Motor neuron (in vitro differentiated cells): ENCODE data around the gene BOC. TPM values are rescaled to one million over a fixed set of nuclear protein-coding genes. Genes with fewer than 3 reads are reported as not detected.

Experiments
- ATAC-seq, 8 experiments: fragments of 200-7000 bp; cut with Tn5 transposase; replicated peaks in 6 of 8; 2 replicates each; pipeline ENCODE4 v1.8.0; 2021; ENCODE audit warnings: mild to moderate bottlenecking in 8 of 8, moderate library complexity in 8 of 8
- H3K27ac ChIP-seq, 2 donors: fragments of 250-450 bp; sonication (Bioruptor Pico); 2 replicates each; pipeline ENCODE4 v1.9.0; 2021; ENCODE audit warnings: antibody characterized with exemption in 2 of 2, mild to moderate bottlenecking in 2 of 2, moderate library complexity in 1 of 2
- H3K4me1 ChIP-seq, 2 donors: fragments of 250-450 bp; sonication (Bioruptor Pico); replicated peaks in 1 of 2; 2 replicates each; pipeline ENCODE4 v1.6.1; 2021; ENCODE audit warnings: antibody characterized with exemption in 2 of 2, mild to moderate bottlenecking in 2 of 2, moderate library complexity in 1 of 2
- H3K4me3 ChIP-seq, 5 donors: fragments of 250-450 bp; sonication (Bioruptor Pico); 2 replicates each; pipeline ENCODE4 v1.9.0; 2021; ENCODE audit warnings: antibody characterized with exemption in 5 of 5, mild to moderate bottlenecking in 5 of 5, moderate library complexity in 4 of 5
- WGBS, 10 experiments: fragments of 450-650 bp; shearing (Covaris generic); methylation state at CpG; one replicate each; pipeline ENCODE4 v1.0.0; 2022; 5-methylcytosine and 5-hydroxymethylcytosine counted together
- in situ Hi-C, 9 experiments: fragments of 400-800 bp; cut with MboI; loops; one replicate each; pipeline ENCODE4 v1.15.0; 2021; ENCODE audit warnings: low sequenced_read_pairs in 9 of 9, low pct_unique_long_range_greater_than_20kb in 2 of 9; ENCODE audit not compliant: unreplicated experiment in 9 of 9
- total RNA-seq, 8 experiments: library from RNA; unstranded; fragments of 300-600 nt; gene quantifications; 2 replicates each; pipeline versions ENCODE4 v1.2.3 to v1.2.4, GENCODE V29; 2022

Gene BOC
- total RNA-seq, 8 experiments from 2014 or later = 3.5 to 36.1 (median 12.2) TPM

- in situ Hi-C loops = loop anchor here in 5 of 9 experiments (10.0 to 25.0 kb wide), 4 partner anchors 154 to 654 kb away; partner anchors contain the start of gene CCDC80 (in 1 of the 5)
- Histone ChIP-seq H3K4me3 (no peak overlapping the region), H3K27ac (no peak overlapping the region), H3K4me1 (peaks cover 0 to 2% of the 10 kb centered on the region in 2 donors)
- WGBS, 10 experiments = 47 to 78% (median 64%) methylated on average over 2 to 5 of the region's 6 CpGs; no CpG with 5 or more reads in 2 of the 10 experiments
- ATAC-seq = no peak
These were observed 80.2 kb downstream of the BOC start for GRCh38 chr3:113291572-113291971.

GRCh38 chr3:113292933-113293332, 81.6 kb downstream of the BOC start:
- H3K4me3 ChIP-seq = no peak overlapping the region
- 83 to 100% (median 96%) methylated on average over 1 to 2 of the region's 2 CpGs; no CpG with 5 or more reads in 4 of the 10 experiments for WGBS, 10 experiments
- H3K4me1 ChIP-seq = peaks cover 4 to 9% of the 10 kb centered on the region in 2 donors
- no peak for ATAC-seq
- H3K27ac ChIP-seq = no peak overlapping the region
- in situ Hi-C loops = loop anchor here in 5 of 9 experiments (10.0 to 25.0 kb wide), 4 partner anchors 156 to 656 kb away; partner anchors contain the start of gene CCDC80 (in 1 of the 5)

GRCh38 chr3:113293348-113293747, 82.0 kb downstream of the BOC start:
- 57 to 100% (median 83%) methylated on average over 1 of the region's 1 CpG; no CpG with 5 or more reads in 4 of the 10 experiments for WGBS, 10 experiments
- no peak overlapping the region for H3K27ac ChIP-seq
- no peak for ATAC-seq
- no peak overlapping the region for H3K4me3 ChIP-seq
- in situ Hi-C loops = loop anchor here in 5 of 9 experiments (10.0 to 25.0 kb wide), 4 partner anchors 156 to 656 kb away; partner anchors contain the start of gene CCDC80 (in 1 of the 5)
- H3K4me1 ChIP-seq = peaks cover 6 to 13% of the 10 kb centered on the region in 2 donors

- no peak for ATAC-seq
- Histone ChIP-seq H3K27ac (no peak overlapping the region), H3K4me1 (peaks cover 6 to 16% of the 10 kb centered on the region in 2 donors), H3K4me3 (no peak overlapping the region)
- in situ Hi-C loops = loop anchor here in 5 of 9 experiments (10.0 to 25.0 kb wide), 4 partner anchors 158 to 658 kb away; partner anchors contain the start of gene CCDC80 (in 1 of the 5)
These were observed 84.1 kb downstream of the BOC start for GRCh38 chr3:113295463-113295862.

- H3K27ac ChIP-seq = peak overlapping the region in 1 of 2 donors; percentile 62
- H3K4me1 ChIP-seq = peaks cover 6 to 16% of the 10 kb centered on the region in 2 donors
- ATAC-seq = peak in 6 of 8 experiments; percentile 25 to 69 (median 64)
- no peak overlapping the region for H3K4me3 ChIP-seq
- 30 to 80% (median 60%) methylated on average over 1 to 2 of the region's 2 CpGs; no CpG with 5 or more reads in 7 of the 10 experiments for WGBS, 10 experiments
- in situ Hi-C loops = loop anchor here in 5 of 9 experiments (10.0 to 25.0 kb wide), 4 partner anchors 160 to 660 kb away; partner anchors contain the start of gene CCDC80 (in 1 of the 5)
These were observed 85.9 kb downstream of the BOC start for GRCh38 chr3:113297287-113297686.

GRCh38 chr3:113297841-113298240, 86.5 kb downstream of the BOC start:
- peak overlapping the region; percentile 35 to 84 for H3K27ac ChIP-seq
- in situ Hi-C loops = loop anchor here in 5 of 9 experiments (10.0 to 25.0 kb wide), 4 partner anchors 161 to 661 kb away; partner anchors contain the start of gene CCDC80 (in 1 of the 5)

GRCh38 chr3:113300596-113300995, 89.2 kb downstream of the BOC start:
- Histone ChIP-seq H3K4me3 (no peak overlapping the region), H3K4me1 (peaks cover 6 to 16% of the 10 kb centered on the region in 2 donors), H3K27ac (no peak overlapping the region)
- in situ Hi-C loops = no loop called here
- peak in 1 of 8 experiments; percentile 15 for ATAC-seq
- 33 to 95% (median 80%) methylated on average over 1 to 2 of the region's 2 CpGs for WGBS, 10 experiments

More at GRCh38 chr3:113297841-113298240, 86.5 kb downstream of the BOC start:
- peak in 7 of 8 experiments; percentile 29 to 97 (median 96) for ATAC-seq
- H3K4me3 ChIP-seq = no peak overlapping the region
- WGBS, 10 experiments = 0 to 70% (median 24%) methylated on average over 1 to 4 of the region's 4 CpGs; no CpG with 5 or more reads in 3 of the 10 experiments
- peaks cover 6 to 16% of the 10 kb centered on the region in 2 donors for H3K4me1 ChIP-seq

GRCh38 chr3:113304102-113304501, 92.7 kb downstream of the BOC start:
- peak in 1 of 8 experiments; percentile 51 for ATAC-seq
- no peak overlapping the region for H3K27ac ChIP-seq
- WGBS, 10 experiments = 55 to 100% (median 86%) methylated on average over 1 to 3 of the region's 3 CpGs; no CpG with 5 or more reads in 2 of the 10 experiments
- in situ Hi-C loops = no loop called here
- H3K4me1 ChIP-seq = no peaks in the 10 kb centered on the region
- H3K4me3 ChIP-seq = no peak overlapping the region

GRCh38 chr3:113304856-113305540, 93.6 kb downstream of the BOC start:
- no peaks in the 10 kb centered on the region for H3K4me1 ChIP-seq
- no peak overlapping the region for H3K27ac ChIP-seq
- in situ Hi-C loops = no loop called here
- 57 to 100% (median 73%) methylated on average over 1 to 7 of the region's 7 CpGs; no CpG with 5 or more reads in 1 of the 10 experiments for WGBS, 10 experiments
- no peak for ATAC-seq
- no peak overlapping the region for H3K4me3 ChIP-seq

- Histone ChIP-seq H3K4me3 (no peak overlapping the region), H3K4me1 (no peaks in the 10 kb centered on the region), H3K27ac (no peak overlapping the region)
- ATAC-seq = no peak
- in situ Hi-C loops = no loop called here
- WGBS, 10 experiments = 50 to 100% (median 77%) methylated on average over 1 of the region's 1 CpG; no CpG with 5 or more reads in 3 of the 10 experiments
These were observed 99.6 kb downstream of the BOC start for GRCh38 chr3:113310960-113311359.

- no peak overlapping the region for H3K4me3 ChIP-seq
- H3K27ac ChIP-seq = no peak overlapping the region
- 23 to 100% (median 76%) methylated on average over 1 to 3 of the region's 3 CpGs; no CpG with 5 or more reads in 4 of the 10 experiments for WGBS, 10 experiments
- in situ Hi-C loops = no loop called here
- H3K4me1 ChIP-seq = no peaks in the 10 kb centered on the region
- ATAC-seq = peak in 2 of 8 experiments; percentile 47 to 49
These were observed 101.1 kb downstream of the BOC start for GRCh38 chr3:113312416-113312815.

GRCh38 chr3:113314923-113315322, 103.6 kb downstream of the BOC start:
- in situ Hi-C loops = no loop called here
- WGBS, 10 experiments = 60 to 100% (median 91%) methylated on average over 1 to 2 of the region's 2 CpGs
- no peak for ATAC-seq
- H3K4me1 ChIP-seq = no peaks in the 10 kb centered on the region
- H3K27ac ChIP-seq = no peak overlapping the region
- H3K4me3 ChIP-seq = no peak overlapping the region

- 63 to 100% (median 82%) methylated on average over 1 to 2 of the region's 2 CpGs; no CpG with 5 or more reads in 2 of the 10 experiments for WGBS, 10 experiments
- Histone ChIP-seq H3K4me1 (no peaks in the 10 kb centered on the region), H3K27ac (no peak overlapping the region), H3K4me3 (no peak overlapping the region)
- in situ Hi-C loops = no loop called here
- ATAC-seq = no peak
These were observed 118.4 kb downstream of the BOC start for GRCh38 chr3:113329757-113330156.
